GM19239 (cell line): ENCODE results near the gene TBL1X.

Experiments
- DNase-seq: peaks from one replicate; pipeline ENCODE4 v3.0.0; 2011; ENCODE audit warnings: low spot score; ENCODE audit not compliant: insufficient read length
- FAIRE-seq: peaks from 2 replicates; lab custom pipeline; 2011; peaks lifted over from hg19 to GRCh38; lab: Jason Lieb, UNC

The TBL1X gene

GRCh38 chrX:9611436-9612145, 146.7 kb downstream of the TBL1X start:
- DNase-seq: no peak
- FAIRE-seq: peak; percentile 74

GRCh38 chrX:9612146-9612505, 147.3 kb downstream of the TBL1X start:
- FAIRE-seq (no peak), DNase-seq (no peak)

GRCh38 chrX:9614016-9614415, 149.2 kb downstream of the TBL1X start:
- DNase-seq (no peak), FAIRE-seq (no peak)

GRCh38 chrX:9619133-9619532, 154.3 kb downstream of the TBL1X start:
- DNase-seq: no peak
- FAIRE-seq: no peak

GRCh38 chrX:9619581-9619980, 154.7 kb downstream of the TBL1X start:
- DNase-seq: no peak

GRCh38 chrX:9622128-9622527, 157.3 kb downstream of the TBL1X start:
- FAIRE-seq (no peak), DNase-seq (no peak)

More at GRCh38 chrX:9619581-9619980, 154.7 kb downstream of the TBL1X start:
- no peak for FAIRE-seq

- FAIRE-seq: no peak
- no peak for DNase-seq
Observed at GRCh38 chrX:9626379-9626778, 161.5 kb downstream of the TBL1X start.

GRCh38 chrX:9627922-9628321, 163.1 kb downstream of the TBL1X start:
- no peak for DNase-seq

GRCh38 chrX:9628779-9629493, 164.1 kb downstream of the TBL1X start:
- FAIRE-seq (no peak), DNase-seq (no peak)

More at GRCh38 chrX:9627922-9628321, 163.1 kb downstream of the TBL1X start:
- FAIRE-seq: no peak

GRCh38 chrX:9634551-9634950, 169.7 kb downstream of the TBL1X start:
- FAIRE-seq (no peak), DNase-seq (no peak)

GRCh38 chrX:9635368-9635767, 170.5 kb downstream of the TBL1X start:
- DNase-seq: no peak
- FAIRE-seq: no peak

- FAIRE-seq: no peak
- no peak for DNase-seq
Observed at GRCh38 chrX:9635803-9636202, 170.9 kb downstream of the TBL1X start.

- FAIRE-seq (no peak), DNase-seq (no peak)
Observed at GRCh38 chrX:9638871-9639270, 174.0 kb downstream of the TBL1X start.

GRCh38 chrX:9642270-9642995, 177.6 kb downstream of the TBL1X start:
- FAIRE-seq (no peak), DNase-seq (no peak)

- no peak for DNase-seq
- no peak for FAIRE-seq
Observed at GRCh38 chrX:9643807-9644206, 178.9 kb downstream of the TBL1X start.

- peak; percentile 95 for FAIRE-seq
Observed at GRCh38 chrX:9644335-9644734, 179.5 kb downstream of the TBL1X start.

GRCh38 chrX:9646471-9647224, 181.8 kb downstream of the TBL1X start:
- DNase-seq (no peak), FAIRE-seq (no peak)

More at GRCh38 chrX:9644335-9644734, 179.5 kb downstream of the TBL1X start:
- DNase-seq: peak; percentile 12

GRCh38 chrX:9647431-9647830, 182.6 kb downstream of the TBL1X start:
- FAIRE-seq: no peak
- no peak for DNase-seq

- FAIRE-seq (no peak), DNase-seq (no peak)
Observed at GRCh38 chrX:9650091-9650490, 185.2 kb downstream of the TBL1X start.

GRCh38 chrX:9651737-9652136, 186.9 kb downstream of the TBL1X start:
- FAIRE-seq (no peak), DNase-seq (no peak)
